Heart right ventricle (tissue), 16 donors: Measurements from ENCODE around the gene KLHL42. TPM values are rescaled to one million over a fixed set of nuclear protein-coding genes. Genes with fewer than 3 reads are reported as not detected.

Source experiments
- ATAC-seq, 8 donors: fragments of 200-7000 bp; cut with Tn5 transposase; one replicate each; pipeline ENCODE4 v1.9.1; 2020; ENCODE audit warnings: mild to moderate bottlenecking in 8 of 8, moderate library complexity in 8 of 8, moderate number of reproducible peaks in 1 of 8
- DNase-seq, 2 donors: peaks; one replicate each; pipeline ENCODE4 v3.0.0-alpha.2; 2020
- H3K27ac ChIP-seq, 10 donors: fragments of 200-600 bp; sonication (generic) in 2 of 10; one replicate each; pipeline versions ENCODE4 v1.5.0 to v1.8.0; 2020 to 2022; ENCODE audit warnings: mild to moderate bottlenecking in 3 of 10
- H3K27me3 ChIP-seq, 7 donors: fragments of 200-600 bp; one replicate each; pipeline ENCODE4 v1.8.0; 2021 to 2022; ENCODE audit warnings: mild to moderate bottlenecking in 2 of 7
- H3K36me3 ChIP-seq, 9 donors: fragments of 200-600 bp; sonication (generic) in 1 of 9; one replicate each; pipeline versions ENCODE4 v1.5.0 to v1.8.0; 2020 to 2022; ENCODE audit warnings: mild to moderate bottlenecking in 2 of 9
- H3K4me1 ChIP-seq, 9 donors: fragments of 200-600 bp; sonication (generic) in 1 of 9; one replicate each; pipeline versions ENCODE4 v1.5.0 to v1.8.0; 2020 to 2022; ENCODE audit warnings: mild to moderate bottlenecking in 4 of 9
- H3K4me3 ChIP-seq, 10 donors: fragments of 200-600 bp; sonication (generic) in 2 of 10; one replicate each; pipeline versions ENCODE4 v1.5.0 to v1.8.0; 2020 to 2022; ENCODE audit warnings: mild to moderate bottlenecking in 7 of 10, moderate library complexity in 2 of 10
- H3K9me3 ChIP-seq, 11 donors: fragments of 200-600 bp in 10 of 11; sonication (generic) in 2 of 11; one replicate each; pipeline versions ENCODE4 v1.5.0 to v1.8.0; 2013 to 2022; ENCODE audit warnings: mild to moderate bottlenecking in 2 of 11, control low read depth in 1 of 11, moderate library complexity in 1 of 11
- CTCF ChIP-seq, 9 donors: fragments of 200-600 bp; sonication (generic) in 2 of 9; IDR thresholded peaks; one replicate each; pipeline versions ENCODE4 v1.5.0 to v1.8.0; 2021 to 2022; ENCODE audit warnings: antibody characterized with exemption in 9 of 9, mild to moderate bottlenecking in 5 of 9, moderate library complexity in 1 of 9
- intact Hi-C, 10 donors: fragments of 100-400 bp; cut with DNase I; formaldehyde crosslinking; loops; one replicate each; pipeline versions ENCODE4 v1.11.1 to v1.14.2; 2022
- polyA plus RNA-seq, 2 donors: library from polyadenylated mRNA; stranded (reverse); fragments of 200-250 nt; gene quantifications; one replicate each; pipeline ENCODE4 v1.2.3, GENCODE V29; 2013
- total RNA-seq, 10 donors: library from RNA; stranded (reverse); fragmentation: NEBNext Ultra II Directional in 3 of 10; extraction: Animal tissue kit (Norgen Biotek cat#: 25700) in 3 of 10; gene quantifications; one replicate each; pipeline versions ENCODE4 v1.2.1 to v1.2.4, GENCODE V29; 2021 to 2023
- donor health status: Arrhythmogenic right ventricular cardiomyopathy.
- donor health status: ischemic (EF 13 %, LVEDD 7.1; RV severe dilation, severe dysfunction).
- donor health status: healthy with polysubstance abuse.
- donor health status: DM: no; HTN: yes; CAD: no.
- donor health status: DM: no; HTN: no; CAD: no.
- donor health status: ischemic (EF 25% LVEDD 6.9; RV normal size, moderate dysfunction).
- donor health status: ischemic (EF 25% LVEDD 5.7; RV mildly dilated, moderate dysfunction).
- donor health status: healthy.
- donor health status: DM: yes; HTN: yes; CAD: no.
- donor health status: Ischemic cardiomyopathy.
- donor health status: ischemic (EF 35%, LVEDD 5.7; RV mildly dilated, moderate dysfunction).
- donor health status: nonischemic (EF 11% LVEDD 7.7; RV severe dilation, severe dysfunction).
- donor health status: DM: yes; HTN: yes; CAD: no.
- donor health status: PGD.
- donor health status: ischemic (EF 29% LVEDD 5.4; RV normal size, mild dysfunction).
- donor health status: nonischemic (EF 23%, LVEDD 6.1; RV moderate dilation, normal function).

The KLHL42 gene
- total and polyA plus RNA-seq, 12 donors, result 4.0 to 10.9 (median 6.4) TPM

GRCh38 chr12:27851311-27851710 is 71.3 kb downstream of the KLHL42 start:
- ATAC-seq, result no peak
- H3K27me3 ChIP-seq, result no peaks in the 10 kb centered on the region

GRCh38 chr12:27852117-27852516 is 72.1 kb downstream of the KLHL42 start:
- Histone ChIP-seq H3K4me3 (no peak overlapping the region), H3K27ac (no peak overlapping the region), H3K9me3 (peaks cover 0 to 25% (median 4%) of the 10 kb centered on the region in 11 donors), H3K27me3 (no peaks in the 10 kb centered on the region), H3K4me1 (no peaks in the 10 kb centered on the region), H3K36me3 (no peaks in the 10 kb centered on the region)
- intact Hi-C loops, result no loop called here
- DNase-seq, result no peak
- ATAC-seq, result no peak
- TF ChIP-seq CTCF (IDR thresholded peaks at IDR 0.05), result no peak

More at GRCh38 chr12:27851311-27851710, 71.3 kb downstream of the KLHL42 start:
- Histone ChIP-seq H3K27ac (no peak overlapping the region), H3K4me1 (no peaks in the 10 kb centered on the region), H3K9me3 (peaks cover 0 to 31% (median 4%) of the 10 kb centered on the region in 11 donors), H3K36me3 (no peaks in the 10 kb centered on the region), H3K4me3 (no peak overlapping the region)
- TF ChIP-seq CTCF (IDR thresholded peaks at IDR 0.05), result no peak
- DNase-seq, result no peak
- intact Hi-C loops, result no loop called here

Other genes starting within 250 kb of the KLHL42 start
- 10 to 100 TPM in 1 of 10 donors, 1 to 10 TPM in 9; 3.2 to 10.6 (median 5.9) TPM for gene REP15, start 83.8 kb upstream of the KLHL42 start, total RNA-seq
- gene REP15, start 83.8 kb upstream of the KLHL42 start, polyA plus RNA-seq, result 1 to 10 TPM; 4.1 to 6.7 TPM
- gene MRPS35, start 69.4 kb upstream of the KLHL42 start, total RNA-seq, result 10 to 100 TPM; 48.7 to 75.3 (median 65.3) TPM
- 10 to 100 TPM; 27.3 to 49.0 TPM for gene MRPS35, start 69.4 kb upstream of the KLHL42 start, polyA plus RNA-seq
- not detected for gene MANSC4, start within 50 bp of the KLHL42 start, total RNA-seq
- not detected for gene MANSC4, start within 50 bp of the KLHL42 start, polyA plus RNA-seq
- gene PTHLH, start 192.5 kb downstream of the KLHL42 start, total RNA-seq, result 1 to 10 TPM in 5 of 10 donors, under 1 TPM in 3, not detected in 2; 0.21 to 9.4 (median 2.1) TPM
- under 1 TPM; 0.43 to 0.59 TPM for gene PTHLH, start 192.5 kb downstream of the KLHL42 start, polyA plus RNA-seq